GM06990 (cell line): ENCODE measurements around the gene PSMD11.

ENCODE experiments used
- DNase-seq: peaks from one replicate; pipeline ENCODE4 v3.0.0-alpha.2; 2011; ENCODE audit not compliant: insufficient read length; ENCODE audit errors: extremely low read depth
- H3K27me3 ChIP-seq: replicated peaks from 2 replicates; pipeline ENCODE4 v1.6.0; 2011; ENCODE audit warnings: low read length; ENCODE audit not compliant: control insufficient read depth, insufficient read depth
- H3K36me3 ChIP-seq: 2 replicates; pipeline ENCODE4 v1.5.1; 2011; ENCODE audit warnings: low read length; ENCODE audit not compliant: control insufficient read depth, insufficient read depth
- H3K4me3 ChIP-seq: replicated peaks from 2 replicates; pipeline ENCODE4 v1.5.1; 2011; ENCODE audit warnings: low read depth, mild to moderate bottlenecking, control low read depth, low read length
- CTCF ChIP-seq: IDR thresholded peaks from 2 replicates; pipeline ENCODE4 v1.5.1; 2011; ENCODE audit warnings: low read length, control low read depth, mild to moderate bottlenecking, inconsistent platforms; ENCODE audit not compliant: insufficient read depth, poor library complexity, severe bottlenecking

PSMD11 gene

DNA sequence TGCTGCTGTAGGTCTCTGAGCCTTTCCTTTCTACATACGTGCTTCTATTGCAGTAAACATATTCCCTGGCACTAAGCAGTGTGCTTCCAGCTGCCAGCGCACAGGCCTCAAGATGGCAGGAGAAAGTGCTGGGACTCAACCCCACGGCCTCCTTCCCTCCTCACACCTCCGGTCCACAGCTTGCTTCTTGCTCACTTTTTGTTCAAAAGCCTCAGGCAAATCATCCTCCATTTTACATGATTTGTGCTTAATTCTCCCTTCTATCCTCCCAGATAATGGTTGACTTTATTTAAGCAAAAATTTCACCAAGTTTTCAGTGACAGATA lies 47.9 kb downstream of the PSMD11 start:
- Histone ChIP-seq H3K36me3 (peaks cover 5% of the 10 kb centered on the region; the same call in 1 of the 2 replicates), H3K4me3 (no peak overlapping the region), H3K27me3 (no peaks in the 10 kb centered on the region)
- no peak for TF ChIP-seq CTCF
- DNase-seq = no peak

DNA sequence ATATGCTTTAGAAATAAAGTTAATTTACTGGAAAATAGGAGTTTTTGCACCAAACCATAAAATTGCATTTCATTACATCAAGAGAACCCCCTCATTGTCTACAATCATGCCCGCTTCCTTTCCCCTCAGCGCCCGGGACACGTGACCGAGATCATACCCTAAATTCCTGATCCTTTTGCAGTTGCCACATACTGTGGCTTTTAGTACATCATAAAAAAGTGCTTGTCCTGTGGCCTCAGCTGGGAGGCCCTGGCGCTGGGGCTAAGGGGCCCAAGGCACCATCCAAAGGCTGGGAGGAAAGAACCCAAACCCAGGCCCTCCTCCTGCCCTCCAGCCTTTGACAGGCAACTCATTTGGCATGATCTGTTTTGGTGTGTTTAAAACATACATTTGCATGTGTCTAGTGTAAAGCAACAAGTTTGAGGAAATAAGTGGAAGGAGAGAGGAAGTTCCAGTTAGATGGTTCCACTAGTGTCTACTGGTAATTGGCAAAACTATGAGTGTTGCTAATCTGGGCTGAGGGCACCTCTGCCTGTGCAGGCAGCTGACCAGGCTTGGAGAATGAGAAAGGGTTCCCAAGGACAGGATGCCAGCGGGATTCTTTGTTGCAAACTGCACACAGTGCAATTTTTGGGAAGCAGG lies 48.5 kb downstream of the PSMD11 start:
- TF ChIP-seq CTCF = no peak
- DNase-seq = no peak

GRCh38 chr17:32493571-32493970 lies 49.3 kb downstream of the PSMD11 start:
- DNase-seq = no peak
- H3K27me3 ChIP-seq = no peaks in the 10 kb centered on the region
- H3K4me3 ChIP-seq = no peak overlapping the region
- H3K36me3 ChIP-seq = peaks cover 5% of the 10 kb centered on the region
- no peak for TF ChIP-seq CTCF

More for the DNA sequence above, 48.5 kb downstream of the PSMD11 start:
- peaks cover 5% of the 10 kb centered on the region for H3K36me3 ChIP-seq
- no peak overlapping the region for H3K4me3 ChIP-seq
- H3K27me3 ChIP-seq = no peaks in the 10 kb centered on the region

DNA sequence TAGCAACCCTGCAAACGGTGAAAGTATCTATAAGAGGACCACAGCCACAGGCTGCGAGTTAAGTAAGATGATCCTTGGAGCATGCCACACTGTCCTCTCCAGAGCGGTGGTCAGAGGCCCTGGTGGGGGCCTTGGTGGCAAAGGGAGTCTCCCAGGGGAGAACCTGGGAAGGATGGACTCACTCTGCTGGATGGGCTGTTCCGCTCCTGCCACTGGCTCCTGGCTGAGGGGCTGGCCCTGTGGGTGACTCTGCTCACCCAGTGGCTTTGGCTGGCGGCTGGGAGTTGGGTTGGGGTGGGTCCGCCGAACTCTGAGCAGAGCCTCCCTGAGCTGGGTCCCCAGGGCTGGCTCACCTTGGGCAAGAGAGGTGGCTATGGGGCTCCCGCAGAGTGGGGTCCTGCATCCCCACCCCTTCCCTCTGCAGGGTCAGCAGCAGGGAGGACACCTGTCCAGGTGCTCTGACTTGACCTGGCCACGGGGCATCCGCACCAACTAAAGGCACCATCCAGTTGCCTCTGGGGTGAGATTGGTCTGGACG lies 49.7 kb downstream of the PSMD11 start:
- no peak for DNase-seq
- H3K4me3 ChIP-seq = no peak overlapping the region
- peaks cover 5% of the 10 kb centered on the region for H3K36me3 ChIP-seq
- TF ChIP-seq CTCF = no peak
- no peaks in the 10 kb centered on the region for H3K27me3 ChIP-seq

- no peak overlapping the region for H3K4me3 ChIP-seq
- peaks cover 5% of the 10 kb centered on the region for H3K36me3 ChIP-seq
- TF ChIP-seq CTCF = no peak
- H3K27me3 ChIP-seq = no peaks in the 10 kb centered on the region
- DNase-seq = no peak
These were observed 50.5 kb downstream of the PSMD11 start for GRCh38 chr17:32494621-32495358.
